SW480 (cell line): Measurements from ENCODE around the gene PTPRJ.

Experiments used
- DNase-seq: peaks from one replicate; pipeline ENCODE4 v3.0.0-alpha.2; 2016; ENCODE audit warnings: low spot score

The PTPRJ gene

GRCh38 chr11:48066881-48067800, 86.8 kb downstream of the PTPRJ start:
- DNase-seq, result no peak

- DNase-seq, result no peak
Measured at GRCh38 chr11:48073031-48073861, 92.9 kb downstream of the PTPRJ start.

- DNase-seq, result no peak
Measured at GRCh38 chr11:48074425-48075181, 94.2 kb downstream of the PTPRJ start.

GRCh38 chr11:48075637-48076036, 95.3 kb downstream of the PTPRJ start:
- no peak for DNase-seq

- DNase-seq, result peak; percentile 47
Measured at GRCh38 chr11:48077251-48077650, 96.9 kb downstream of the PTPRJ start.

GRCh38 chr11:48078689-48079088, 98.3 kb downstream of the PTPRJ start:
- no peak for DNase-seq

- no peak for DNase-seq
Measured at GRCh38 chr11:48079596-48079995, 99.2 kb downstream of the PTPRJ start.

GRCh38 chr11:48080301-48080861, 100.0 kb downstream of the PTPRJ start:
- DNase-seq, result no peak

GRCh38 chr11:48081151-48082010, 101.0 kb downstream of the PTPRJ start:
- peak; percentile 75 for DNase-seq

GRCh38 chr11:48082771-48083170, 102.4 kb downstream of the PTPRJ start:
- no peak for DNase-seq

GRCh38 chr11:48083421-48083820, 103.1 kb downstream of the PTPRJ start:
- no peak for DNase-seq

GRCh38 chr11:48085688-48086087, 105.3 kb downstream of the PTPRJ start:
- no peak for DNase-seq

- DNase-seq, result no peak
Measured at GRCh38 chr11:48087422-48087821, 107.1 kb downstream of the PTPRJ start.

- DNase-seq, result no peak
Measured at GRCh38 chr11:48087974-48088681, 107.8 kb downstream of the PTPRJ start.

GRCh38 chr11:48088682-48089050, 108.3 kb downstream of the PTPRJ start:
- no peak for DNase-seq

- DNase-seq, result no peak
Measured at GRCh38 chr11:48090174-48090573, 109.8 kb downstream of the PTPRJ start.

GRCh38 chr11:48091426-48092102, 111.2 kb downstream of the PTPRJ start:
- DNase-seq, result no peak

- no peak for DNase-seq
Measured at GRCh38 chr11:48093323-48093722, 113.0 kb downstream of the PTPRJ start.

GRCh38 chr11:48093795-48094642, 113.7 kb downstream of the PTPRJ start:
- DNase-seq, result no peak
